Mesodermal cell (in vitro differentiated cells): ENCODE results near the gene RTN4RL1.

Source experiments
- H3K27ac ChIP-seq: 2 replicates; pipeline ENCODE4 v1.7.0; 2013; ENCODE audit warnings: mild to moderate bottlenecking, low read depth, low read length, moderate library complexity; ENCODE audit not compliant: severe bottlenecking
- H3K36me3 ChIP-seq: 2 replicates; pipeline ENCODE4 v1.7.1; 2013; ENCODE audit warnings: mild to moderate bottlenecking, low read length, moderate library complexity; ENCODE audit not compliant: control insufficient read depth, insufficient read depth
- H3K4me1 ChIP-seq: one replicate; pipeline ENCODE4 v1.7.1; 2013; ENCODE audit warnings: mild to moderate bottlenecking, low read length; ENCODE audit not compliant: insufficient read depth, control insufficient read depth, poor library complexity, severe bottlenecking
- H3K4me3 ChIP-seq: 2 replicates; pipeline ENCODE4 v1.7.0; 2013; ENCODE audit warnings: low read length, control low read depth, mild to moderate bottlenecking; ENCODE audit not compliant: insufficient read depth, poor library complexity, severe bottlenecking; ENCODE audit errors: extremely low read depth
- H3K9me3 ChIP-seq: 2 replicates; pipeline ENCODE4 v1.7.1; 2013; ENCODE audit warnings: mild to moderate bottlenecking, low read length, moderate library complexity; ENCODE audit not compliant: control insufficient read depth
- WGBS, 2 experiments: methylation state at CpG; one replicate each; pipeline ENCODE4 v1.1.5; 2013; ENCODE audit warnings: missing lambda C conversion rate in 2 of 2; ENCODE audit not compliant: insufficient coverage in 2 of 2; 5-methylcytosine and 5-hydroxymethylcytosine counted together

The RTN4RL1 gene

DNA sequence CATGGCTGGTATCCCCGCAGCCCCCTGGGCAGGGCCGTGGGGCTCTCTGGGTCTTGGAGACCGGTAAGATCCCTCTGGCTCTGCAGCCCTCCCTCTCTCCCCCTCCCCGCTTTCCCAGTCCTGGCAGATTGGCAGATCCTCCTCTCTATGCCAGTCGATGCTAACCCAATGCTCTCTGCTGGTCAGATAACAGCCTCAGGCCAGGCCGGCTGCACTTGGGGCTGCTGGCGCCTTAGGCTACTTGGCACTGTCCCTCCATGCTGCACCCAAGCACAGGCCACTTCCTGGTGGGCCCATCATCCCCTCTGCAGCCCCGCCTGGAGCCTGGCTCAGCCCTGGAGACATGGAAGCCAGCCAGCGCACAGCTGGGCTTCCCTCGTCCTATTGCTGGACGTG, 81.7 kb downstream of the RTN4RL1 start:
- H3K9me3 ChIP-seq: no peaks in the 10 kb centered on the region
- no peak overlapping the region for H3K4me3 ChIP-seq
- H3K27ac ChIP-seq: no peak overlapping the region
- H3K4me1 ChIP-seq: no peaks in the 10 kb centered on the region
- 96 to 97% methylated on average over 10 to 11 of the region's 11 CpGs for WGBS, 2 experiments
- no peaks in the 10 kb centered on the region for H3K36me3 ChIP-seq

DNA sequence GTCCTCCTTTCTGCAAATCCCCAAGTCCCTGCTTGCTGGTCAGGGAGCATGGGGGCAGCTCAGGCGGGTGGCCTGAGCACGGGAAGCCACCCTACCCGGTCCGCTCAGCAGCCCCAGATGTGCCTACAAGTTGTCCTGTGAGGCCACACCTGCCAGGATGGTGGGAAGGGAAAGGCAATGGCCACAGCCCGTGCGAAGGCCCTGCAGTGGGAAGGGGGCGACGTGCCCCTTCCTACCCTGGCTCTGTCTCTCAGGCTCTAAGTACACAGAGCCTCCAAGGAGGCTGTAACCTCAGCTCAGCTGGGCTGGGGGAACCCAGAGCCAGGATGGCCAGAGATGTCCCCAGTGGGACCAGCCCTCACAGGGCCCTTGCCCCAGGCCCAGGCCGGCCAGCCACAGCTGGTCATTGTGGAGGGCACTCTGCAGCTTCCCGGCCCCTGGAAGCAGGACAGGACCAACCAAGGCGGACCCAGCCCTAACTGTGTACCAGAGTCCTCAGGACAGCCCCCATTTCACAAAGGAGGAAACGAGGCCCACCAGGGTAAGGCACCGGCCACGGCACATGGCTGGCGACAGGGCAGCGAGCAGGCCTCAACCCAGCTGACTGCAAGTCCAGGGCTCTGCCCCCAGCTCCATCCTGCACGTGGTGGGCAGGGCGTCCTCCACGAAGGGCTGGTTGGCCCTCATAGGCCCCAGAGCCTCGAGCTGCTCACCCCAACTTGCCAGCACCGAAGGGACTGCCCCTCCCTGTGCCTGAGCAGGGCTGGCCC, 82.3 kb downstream of the RTN4RL1 start:
- H3K4me3 ChIP-seq: no peak overlapping the region
- no peaks in the 10 kb centered on the region for H3K9me3 ChIP-seq
- H3K27ac ChIP-seq: no peak overlapping the region
- no peaks in the 10 kb centered on the region for H3K36me3 ChIP-seq
- WGBS, 2 experiments: 90 to 94% methylated on average over 21 of the region's 21 CpGs
- no peaks in the 10 kb centered on the region for H3K4me1 ChIP-seq

DNA sequence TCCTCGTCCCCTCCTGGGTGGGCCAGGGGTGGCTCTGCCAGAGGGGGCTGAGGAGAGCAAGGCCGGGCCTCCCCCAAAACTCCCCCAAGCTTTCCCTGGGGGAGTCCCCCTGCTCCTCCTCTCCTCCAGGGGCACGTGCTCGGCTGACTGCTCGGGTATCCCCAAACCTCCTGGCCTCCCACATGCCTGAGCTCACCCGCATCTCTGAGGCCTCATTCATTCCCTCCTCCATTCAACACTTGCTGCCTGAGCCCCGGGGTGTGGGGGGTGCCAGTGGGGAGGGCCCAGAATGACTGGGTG, 83.1 kb downstream of the RTN4RL1 start:
- H3K9me3 ChIP-seq: no peaks in the 10 kb centered on the region
- H3K4me1 ChIP-seq: no peaks in the 10 kb centered on the region
- no peak overlapping the region for H3K4me3 ChIP-seq
- 81 to 83% methylated on average over 1 to 5 of the region's 7 CpGs for WGBS, 2 experiments
- no peaks in the 10 kb centered on the region for H3K36me3 ChIP-seq
- H3K27ac ChIP-seq: no peak overlapping the region

DNA sequence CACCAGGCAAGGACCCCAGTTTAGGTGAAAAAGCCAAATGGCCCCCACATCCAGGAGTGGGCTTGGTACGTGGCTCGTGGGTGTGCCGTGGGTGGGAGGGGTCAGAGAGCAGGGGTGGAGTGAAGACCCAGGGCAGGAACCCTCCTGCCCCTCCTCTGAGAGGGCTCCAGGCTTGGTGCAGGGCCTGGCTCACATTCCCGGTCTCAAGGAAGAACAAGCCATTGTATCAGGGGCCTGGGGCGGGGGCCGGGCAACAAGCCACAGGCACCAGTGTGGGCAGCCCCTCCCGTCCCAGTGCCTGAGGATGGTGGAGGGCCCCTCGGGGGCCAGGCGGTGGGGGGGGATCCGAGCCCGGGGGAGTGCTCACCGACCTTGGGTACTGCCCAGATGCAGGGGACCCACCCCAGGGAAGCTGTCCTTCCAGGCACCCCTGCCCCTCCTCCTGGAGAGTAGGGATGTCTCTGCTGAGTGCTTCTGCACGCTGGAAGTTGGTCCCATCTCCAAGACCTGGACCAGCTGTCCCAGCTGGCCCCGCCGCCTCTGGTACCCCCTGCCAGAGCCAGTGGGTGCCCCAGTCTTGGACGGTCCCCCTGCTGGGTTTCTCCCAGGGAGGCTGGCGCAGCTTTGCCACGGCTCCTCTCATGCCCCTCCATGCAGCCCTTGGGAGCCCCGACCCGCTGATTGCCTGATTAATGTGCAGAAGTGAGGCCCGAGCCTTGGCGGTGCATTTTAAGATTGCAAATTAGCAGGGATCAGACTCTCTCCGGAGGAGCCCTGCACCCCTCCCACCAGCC, 83.7 kb downstream of the RTN4RL1 start:
- H3K9me3 ChIP-seq: no peaks in the 10 kb centered on the region
- WGBS, 2 experiments: 78 to 79% methylated on average over 12 to 19 of the region's 23 CpGs
- H3K27ac ChIP-seq: no peak overlapping the region
- H3K4me3 ChIP-seq: no peak overlapping the region
- H3K36me3 ChIP-seq: no peaks in the 10 kb centered on the region
- no peaks in the 10 kb centered on the region for H3K4me1 ChIP-seq

DNA sequence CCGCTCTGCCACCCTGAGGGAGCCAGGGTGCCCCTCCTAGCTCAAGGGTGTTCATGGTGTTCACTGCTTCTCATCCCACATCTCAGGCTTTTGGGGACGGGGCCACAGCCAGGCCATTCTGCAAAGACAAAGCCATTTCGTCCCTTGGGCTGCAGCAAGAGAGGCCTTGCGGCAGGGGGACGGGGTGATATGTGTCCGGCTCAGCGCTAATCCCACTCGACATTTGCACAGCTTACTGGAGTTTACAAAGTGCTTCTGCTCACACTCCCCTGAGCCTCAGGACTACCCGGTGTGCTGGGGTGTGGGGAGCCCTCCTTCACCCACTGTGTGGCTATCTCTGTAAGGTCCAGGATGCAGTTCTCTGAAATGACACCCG, 84.3 kb downstream of the RTN4RL1 start:
- H3K27ac ChIP-seq: no peak overlapping the region
- H3K36me3 ChIP-seq: no peaks in the 10 kb centered on the region
- 94 to 96% methylated on average over 10 of the region's 10 CpGs for WGBS, 2 experiments
- H3K4me1 ChIP-seq: no peaks in the 10 kb centered on the region
- H3K9me3 ChIP-seq: no peaks in the 10 kb centered on the region
- no peak overlapping the region for H3K4me3 ChIP-seq

DNA sequence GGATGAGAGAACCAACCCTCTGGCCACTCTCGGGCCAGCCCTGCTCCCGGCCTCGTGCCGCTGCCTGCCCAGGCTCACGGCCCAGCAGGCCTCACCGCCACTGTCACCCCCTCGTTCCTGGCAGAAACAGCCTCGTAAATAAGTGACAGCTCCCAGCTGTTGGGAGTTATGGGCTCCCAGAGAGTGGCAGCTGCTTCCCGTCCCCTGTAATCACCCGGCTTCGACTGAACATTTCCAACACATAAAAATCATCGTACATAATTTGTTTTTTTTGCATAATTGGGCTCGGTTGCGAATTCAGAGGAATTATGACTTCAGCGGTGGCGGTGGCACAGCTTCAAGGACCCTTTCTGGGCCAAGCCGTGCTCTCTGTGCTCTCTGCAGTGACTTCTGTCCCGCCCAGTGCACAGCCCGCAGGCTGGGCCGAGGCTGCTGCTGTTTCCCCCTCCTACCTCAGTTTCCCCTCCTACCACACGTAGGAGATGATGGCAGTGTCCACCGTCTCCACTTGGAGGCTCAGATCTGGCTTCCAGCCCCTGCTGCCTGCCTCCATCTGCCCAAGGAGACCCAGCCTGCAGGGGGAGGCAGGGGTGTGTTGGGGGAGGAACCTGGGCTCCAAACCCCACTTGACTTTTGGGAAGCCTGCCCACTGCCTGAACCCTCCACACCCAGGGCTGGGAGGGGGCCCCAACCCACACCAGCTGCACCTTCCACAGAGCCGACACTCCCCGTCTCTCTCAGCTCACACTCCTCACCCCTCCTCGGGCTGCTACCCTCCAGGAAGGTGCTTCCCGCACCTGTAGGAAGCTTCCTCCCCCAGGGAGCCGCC, 84.9 kb downstream of the RTN4RL1 start:
- Histone ChIP-seq H3K27ac (no peak overlapping the region), H3K4me3 (no peak overlapping the region), H3K36me3 (no peaks in the 10 kb centered on the region), H3K9me3 (no peaks in the 10 kb centered on the region), H3K4me1 (no peaks in the 10 kb centered on the region)
- WGBS, 2 experiments: 92% methylated on average over 16 to 27 of the region's 27 CpGs

DNA sequence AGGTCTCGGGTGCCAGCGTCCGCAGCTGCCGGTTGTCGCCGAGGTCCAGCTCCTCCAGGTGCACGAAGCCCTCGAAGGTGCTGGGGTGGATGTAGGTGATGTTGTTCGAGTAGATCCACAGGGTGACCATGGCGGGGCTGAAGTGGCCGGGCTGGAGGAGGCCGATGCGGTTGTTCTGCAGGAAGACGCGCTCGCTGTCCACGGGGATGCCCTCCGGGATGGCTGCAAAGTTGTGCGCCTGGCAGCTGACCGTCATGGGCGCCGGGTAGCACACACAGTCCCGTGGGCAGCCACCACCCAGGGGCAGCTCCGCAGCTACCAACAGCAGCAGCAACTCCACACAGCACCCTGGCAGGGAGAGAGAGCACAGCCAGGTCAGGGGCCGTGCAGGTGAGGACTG, 87.7 kb downstream of the RTN4RL1 start:
- no peaks in the 10 kb centered on the region for H3K9me3 ChIP-seq
- H3K36me3 ChIP-seq: no peaks in the 10 kb centered on the region
- H3K4me1 ChIP-seq: no peaks in the 10 kb centered on the region
- no peak overlapping the region for H3K4me3 ChIP-seq
- no peak overlapping the region for H3K27ac ChIP-seq
- WGBS, 2 experiments: 96 to 97% methylated on average over 22 to 24 of the region's 25 CpGs

DNA sequence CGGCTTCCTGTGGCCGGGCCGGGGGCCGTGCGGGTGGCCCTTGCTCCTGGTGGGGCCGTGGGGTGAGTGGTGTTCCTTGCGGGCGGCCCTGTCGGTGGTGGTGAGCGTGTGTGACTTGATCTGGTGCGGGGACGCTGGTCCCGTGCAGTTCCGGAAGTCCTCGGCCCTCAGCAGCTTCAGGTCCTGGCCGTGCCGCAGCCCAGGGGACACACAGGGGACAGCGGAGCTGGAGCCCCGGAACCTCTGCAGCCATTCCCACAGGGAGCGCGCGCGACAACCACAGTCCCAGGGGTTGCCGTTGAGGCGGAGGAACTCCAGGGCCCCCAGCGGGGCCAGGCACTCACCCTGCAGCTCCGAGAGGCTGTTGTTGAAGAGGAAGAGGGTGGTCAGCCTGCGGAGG, 88.4 kb downstream of the RTN4RL1 start:
- H3K4me1 ChIP-seq: peaks cover 4% of the 10 kb centered on the region
- WGBS, 2 experiments: 93 to 95% methylated on average over 23 to 28 of the region's 28 CpGs

DNA sequence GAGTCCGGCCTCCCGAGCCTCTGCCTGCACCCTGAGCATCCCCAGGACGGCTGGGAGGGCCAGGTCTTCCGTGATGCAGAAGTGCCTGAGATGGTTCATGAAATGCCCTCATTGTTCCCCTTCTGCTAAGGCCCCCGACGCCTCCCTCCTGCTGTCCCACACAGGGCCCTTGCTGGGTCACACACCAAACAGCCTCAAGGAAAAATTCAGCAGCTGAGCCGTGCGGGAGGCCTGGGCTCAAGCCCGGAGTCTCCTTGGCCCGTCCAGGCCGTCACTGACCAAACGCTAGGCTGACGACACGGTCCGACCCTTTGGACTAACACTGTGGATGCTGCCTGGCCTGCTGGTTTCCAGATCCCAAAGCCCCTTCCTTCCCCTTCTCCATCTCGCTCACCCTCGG, 90.2 kb downstream of the RTN4RL1 start:
- WGBS, 2 experiments: 85 to 95% methylated on average over 13 to 17 of the region's 17 CpGs
- H3K9me3 ChIP-seq: no peaks in the 10 kb centered on the region

More for the DNA sequence above, 88.4 kb downstream of the RTN4RL1 start:
- no peak overlapping the region for H3K4me3 ChIP-seq
- H3K9me3 ChIP-seq: no peaks in the 10 kb centered on the region
- no peak overlapping the region for H3K27ac ChIP-seq
- H3K36me3 ChIP-seq: no peaks in the 10 kb centered on the region

DNA sequence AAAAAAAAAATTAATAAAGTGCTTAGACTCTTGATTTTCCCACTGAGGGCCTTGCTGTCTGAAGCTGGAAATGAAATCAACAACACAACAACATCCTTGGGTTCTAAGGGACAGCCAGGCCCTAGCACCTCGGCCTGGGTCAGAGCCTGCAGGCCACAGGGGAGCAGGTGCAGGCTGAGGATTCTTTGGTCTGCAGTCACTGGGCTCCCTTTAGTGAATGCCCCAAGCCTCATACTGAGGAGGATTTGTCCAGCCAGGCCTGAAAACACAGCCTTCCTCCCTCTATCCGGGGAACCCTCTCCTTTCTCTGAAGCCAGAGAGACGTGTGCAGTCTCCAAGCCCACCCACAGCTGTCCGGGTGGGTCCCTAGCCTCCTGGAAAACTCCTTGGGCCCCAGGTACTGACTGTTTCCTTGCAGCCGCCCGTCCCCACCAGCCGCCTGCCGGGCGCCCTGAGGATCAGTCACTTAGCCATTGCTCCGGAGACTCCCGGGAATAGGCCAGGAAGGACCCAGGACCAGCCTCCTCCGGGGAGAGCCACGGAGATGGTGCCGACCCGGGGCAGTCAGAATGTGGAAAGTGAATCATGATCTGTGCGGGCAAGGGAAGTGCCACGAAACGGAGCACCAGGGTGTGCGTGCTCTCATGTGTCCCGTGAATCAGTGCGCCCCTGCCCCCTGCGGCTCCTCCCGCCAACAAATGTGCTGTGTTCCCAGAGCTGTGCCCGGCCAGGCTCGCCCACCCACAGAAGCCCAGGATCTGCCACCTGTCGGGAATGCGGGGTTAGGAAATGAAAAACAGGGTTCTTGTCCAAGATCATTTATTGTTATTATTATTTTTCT, 91.0 kb downstream of the RTN4RL1 start:
- H3K27ac ChIP-seq: no peak overlapping the region
- H3K36me3 ChIP-seq: no peaks in the 10 kb centered on the region
- no peak overlapping the region for H3K4me3 ChIP-seq
- WGBS, 2 experiments: 92 to 93% methylated on average over 20 to 22 of the region's 27 CpGs
- no peaks in the 10 kb centered on the region for H3K9me3 ChIP-seq
- peaks cover 4% of the 10 kb centered on the region for H3K4me1 ChIP-seq

More for the DNA sequence above, 90.2 kb downstream of the RTN4RL1 start:
- Histone ChIP-seq H3K27ac (no peak overlapping the region), H3K36me3 (no peaks in the 10 kb centered on the region), H3K4me1 (peaks cover 4% of the 10 kb centered on the region), H3K4me3 (no peak overlapping the region)
